ENCODE data around the gene OGFOD3.

DNA sequence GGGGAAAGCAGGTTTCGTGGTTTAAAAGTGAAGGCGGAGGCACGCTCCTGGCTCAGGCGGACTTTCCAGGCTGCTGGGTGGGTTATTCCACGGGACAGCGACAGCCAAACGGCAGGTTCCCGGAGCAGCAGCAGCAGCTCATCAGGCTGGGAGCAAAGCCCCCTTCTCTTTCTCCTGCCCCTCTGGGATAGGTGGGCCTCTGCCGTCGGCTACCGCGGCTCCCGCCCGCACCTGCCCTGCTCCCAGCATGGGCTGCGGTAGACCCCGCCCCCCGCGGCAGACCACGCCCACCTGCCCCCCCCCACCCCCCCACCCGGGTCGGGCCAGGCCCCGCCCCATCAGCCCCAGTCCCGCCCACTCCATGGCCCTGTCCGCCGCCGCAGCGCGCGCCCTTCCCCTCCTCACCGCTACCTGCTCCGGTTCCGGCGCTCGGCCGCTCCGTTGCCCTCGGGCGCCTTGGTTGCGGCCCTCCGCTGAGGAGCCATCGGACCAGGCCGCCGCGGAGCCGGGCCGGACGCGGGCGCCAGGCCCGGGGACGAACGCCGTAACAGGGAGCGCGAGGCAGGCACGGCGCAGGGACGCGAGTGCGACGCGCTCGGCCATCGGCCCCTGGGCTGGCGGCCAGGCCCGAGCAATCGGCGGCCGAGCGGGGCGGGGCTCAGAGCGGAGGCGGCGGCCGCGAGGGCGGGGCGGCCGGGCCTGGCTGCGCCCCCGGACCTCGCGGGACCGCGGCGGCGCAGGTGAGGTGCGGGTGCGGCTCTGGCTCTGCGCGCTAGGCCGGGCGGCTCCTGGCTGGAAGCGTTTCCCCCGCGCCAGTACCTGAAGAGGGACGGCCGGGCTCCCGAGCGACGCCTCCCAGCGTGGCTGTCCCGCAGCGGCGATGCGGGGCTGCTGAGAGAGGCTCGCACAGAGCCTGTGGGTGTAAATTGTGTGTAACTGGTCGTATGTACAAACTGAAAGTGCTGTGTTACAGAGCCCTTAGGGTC is at the start of gene OGFOD3, which contains the start of gene HEXD:
- TF ChIP-seq CTCF (IDR thresholded peaks at IDR 0.05) = no peak
- TF ChIP-seq POLR2A (IDR thresholded peaks at IDR 0.05) = peak in 1 of 2 donors; percentile 38

Measured in vagina (tissue), 2 donors.